Liver (tissue), 9 donors: ENCODE measurements around the gene DMTF1. TPM values are rescaled to one million over a fixed set of nuclear protein-coding genes. Genes with fewer than 3 reads are reported as not detected.
"Not testable (repeated sequence)": the region's sequence is repeated elsewhere in the genome, so short reads cannot be mapped to it uniquely, and the experiment has no call there.

Experiments used
- DNase-seq: peaks from one replicate; pipeline ENCODE4 v3.0.0-alpha.2; 2017; ENCODE audit warnings: low spot score
- H3K27ac ChIP-seq, 2 donors: one replicate each; pipeline ENCODE4 v1.7.0; 2013; ENCODE audit warnings: inconsistent platforms in 2 of 2, low read length in 2 of 2, control low read depth in 1 of 2, low read depth in 1 of 2, mild to moderate bottlenecking in 1 of 2
- H3K27me3 ChIP-seq, 4 donors: one replicate each; pipeline versions ENCODE4 v1.6.1 to v1.7.0; 2013; ENCODE audit warnings: low read length in 3 of 4, inconsistent platforms in 1 of 4, mild to moderate bottlenecking in 1 of 4, moderate library complexity in 1 of 4; ENCODE audit not compliant: control insufficient read depth in 4 of 4, insufficient read depth in 4 of 4
- H3K36me3 ChIP-seq, 4 donors: one replicate each; pipeline versions ENCODE4 v1.6.1 to v1.7.0; 2013; ENCODE audit warnings: low read length in 3 of 4, mild to moderate bottlenecking in 3 of 4, low read depth in 1 of 4, moderate library complexity in 1 of 4; ENCODE audit not compliant: control insufficient read depth in 4 of 4, insufficient read depth in 3 of 4
- H3K4me1 ChIP-seq, 4 donors: one replicate each; pipeline versions ENCODE4 v1.6.1 to v1.7.0; 2013; ENCODE audit warnings: low read length in 3 of 4, mild to moderate bottlenecking in 3 of 4, moderate library complexity in 1 of 4; ENCODE audit not compliant: control insufficient read depth in 4 of 4, insufficient read depth in 4 of 4
- H3K4me3 ChIP-seq, 3 donors: one replicate each; pipeline versions ENCODE4 v1.6.1 to v1.7.0; 2013; ENCODE audit warnings: low read length in 3 of 3, control low read depth in 1 of 3, low read depth in 1 of 3, mild to moderate bottlenecking in 1 of 3
- H3K9ac ChIP-seq, 2 donors: one replicate each; pipeline ENCODE4 v1.7.0; 2013; ENCODE audit warnings: low read length in 2 of 2, mild to moderate bottlenecking in 2 of 2, moderate library complexity in 2 of 2, control low read depth in 1 of 2, low read depth in 1 of 2
- H3K9me3 ChIP-seq, 4 donors: one replicate each; pipeline versions ENCODE4 v1.6.1 to v1.7.0; 2013; ENCODE audit warnings: low read length in 3 of 4; ENCODE audit not compliant: control insufficient read depth in 4 of 4
- EGR1 ChIP-seq, 2 donors: IDR thresholded peaks; 2 replicates each; pipeline ENCODE4 v1.6.1; 2016 to 2018; ENCODE audit warnings: antibody characterized with exemption in 2 of 2, low read depth in 2 of 2
- FOXA1 ChIP-seq: IDR thresholded peaks from 2 replicates; pipeline ENCODE4 v1.6.1; 2016; ENCODE audit warnings: antibody characterized with exemption
- FOXA2 ChIP-seq: IDR thresholded peaks from 2 replicates; pipeline ENCODE4 v1.6.1; 2016; ENCODE audit warnings: antibody characterized with exemption
- HNF4A ChIP-seq, 2 donors: conservative IDR thresholded peaks; 2 replicates each; pipeline ENCODE4 v1.6.1; 2016; ENCODE audit warnings: antibody characterized with exemption in 2 of 2, mild to moderate bottlenecking in 2 of 2
- JUND ChIP-seq, 2 donors: IDR thresholded peaks; 2 replicates each; pipeline ENCODE4 v1.6.1; 2016; ENCODE audit warnings: antibody characterized with exemption in 2 of 2
- NR2F2 ChIP-seq: IDR thresholded peaks from 2 replicates; pipeline ENCODE4 v1.6.1; 2016; ENCODE audit warnings: antibody characterized with exemption
- RAD21 ChIP-seq, 2 donors: IDR thresholded peaks; 2 replicates each; pipeline ENCODE4 v1.6.1; 2016; ENCODE audit warnings: antibody characterized with exemption in 2 of 2, mild to moderate bottlenecking in 2 of 2
- YY1 ChIP-seq: IDR thresholded peaks from 2 replicates; pipeline ENCODE4 v1.6.1; 2016; ENCODE audit warnings: antibody characterized with exemption, mild to moderate bottlenecking
- WGBS: extraction: QIAGEN DNeasy Blood & Tissue Kit; methylation state at CpG from one replicate; pipeline ENCODE4 v1.1.7; 2013; 5-methylcytosine and 5-hydroxymethylcytosine counted together
- polyA plus RNA-seq, 2 donors: library from polyadenylated mRNA; stranded (reverse) in 1 of 2; unstranded in 1 of 2; fragments of 200-250 nt in 1 of 2; fragments of >200 nt in 1 of 2; fragmentation: Nextera tagmentation in 1 of 2; extraction: Ambion mirVana in 1 of 2; gene quantifications; one replicate each; pipeline versions ENCODE4 v1.2.1 to v1.2.3, GENCODE V29; 2013 to 2015
- total RNA-seq, 2 donors: library from RNA; depleted of rRNA; stranded (reverse); fragments of >200 nt; gene quantifications; one replicate each; pipeline ENCODE4 v1.2.3, GENCODE V29; 2014
- TF ChIP-seq, protein P1 (sequence below): IDR thresholded peaks from 2 replicates; pipeline ENCODE4 v1.6.1; 2016; ENCODE audit warnings: antibody characterized with exemption
- TF ChIP-seq, protein P2 (sequence below): IDR thresholded peaks from 2 replicates; pipeline ENCODE4 v1.6.1; 2016; ENCODE audit warnings: antibody characterized with exemption
- TF ChIP-seq, protein P3 (sequence below): fragments of 150-350 bp; IDR thresholded peaks from 2 replicates; pipeline ENCODE4 v1.5.1; 2017; ENCODE audit warnings: improper control_type of control experiment, low read depth, low read length; ENCODE audit not compliant: missing input control
- donor health status: healthy.
- donor health status: healthy.
- donor health status: healthy.
- donor health status: healthy.
- donor health status: healthy.

DMTF1 gene
- total and polyA plus RNA-seq, 4 donors: 6.5 to 54.6 (median 26.0) TPM

DNA sequence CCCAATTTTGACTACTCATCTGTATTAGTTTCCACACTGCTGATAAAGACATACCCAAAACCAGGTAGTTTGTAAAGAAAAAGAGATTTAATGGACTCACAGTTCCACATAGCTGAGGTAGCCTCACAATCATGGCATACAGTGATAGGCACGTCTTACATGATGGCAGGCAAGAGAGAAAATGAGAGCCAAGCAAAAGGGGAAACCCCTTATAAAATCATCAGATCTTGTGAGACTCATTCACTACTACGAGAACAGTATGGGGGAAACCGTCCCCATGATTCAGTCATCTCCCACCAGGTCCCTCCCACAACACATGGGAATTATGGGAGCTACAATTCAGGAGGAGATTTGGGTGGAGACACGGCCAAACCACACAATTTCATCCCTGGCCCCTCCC lies 51.7 kb downstream of the DMTF1 start:
- 89% methylated on average over 4 of the region's 4 CpGs for WGBS
- not testable (repeated sequence) for H3K4me1 ChIP-seq, H3K9ac ChIP-seq, H3K36me3 ChIP-seq, H3K9me3 ChIP-seq, H3K27ac ChIP-seq, DNase-seq, H3K27me3 ChIP-seq, H3K4me3 ChIP-seq

DNA sequence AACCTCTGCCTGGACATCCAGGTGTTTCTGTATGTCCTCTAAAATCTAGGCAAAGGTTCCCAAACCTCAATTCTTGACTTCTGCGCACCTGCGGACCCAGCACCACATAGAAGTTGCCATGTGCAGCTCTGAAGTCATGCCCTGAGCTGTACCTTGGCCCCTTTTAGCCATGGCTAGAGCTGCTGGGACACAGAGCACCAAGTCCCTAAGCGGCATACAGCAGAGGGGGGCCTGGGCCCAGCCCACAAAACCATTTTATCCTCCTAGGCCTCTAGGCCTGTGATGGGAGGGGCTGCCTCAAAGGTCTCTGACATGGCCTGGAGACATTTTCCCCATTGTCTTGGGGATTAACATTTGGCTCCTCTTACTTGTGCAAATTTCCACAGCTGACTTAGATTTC lies 52.7 kb downstream of the DMTF1 start:
- H3K9ac ChIP-seq: no peak overlapping the region
- H3K9me3 ChIP-seq: peaks cover 4 to 10% (median 6%) of the 10 kb centered on the region in 4 donors
- H3K36me3 ChIP-seq: no peaks in the 10 kb centered on the region
- WGBS: 81% methylated on average over 3 of the region's 3 CpGs
- H3K4me1 ChIP-seq: no peaks in the 10 kb centered on the region
- no peak overlapping the region for H3K27ac ChIP-seq
- H3K27me3 ChIP-seq: no peaks in the 10 kb centered on the region
- DNase-seq: no peak
- TF ChIP-seq HNF4A (conservative IDR thresholded peaks at IDR 0.05): no peak
- no peak overlapping the region for H3K4me3 ChIP-seq

DNA sequence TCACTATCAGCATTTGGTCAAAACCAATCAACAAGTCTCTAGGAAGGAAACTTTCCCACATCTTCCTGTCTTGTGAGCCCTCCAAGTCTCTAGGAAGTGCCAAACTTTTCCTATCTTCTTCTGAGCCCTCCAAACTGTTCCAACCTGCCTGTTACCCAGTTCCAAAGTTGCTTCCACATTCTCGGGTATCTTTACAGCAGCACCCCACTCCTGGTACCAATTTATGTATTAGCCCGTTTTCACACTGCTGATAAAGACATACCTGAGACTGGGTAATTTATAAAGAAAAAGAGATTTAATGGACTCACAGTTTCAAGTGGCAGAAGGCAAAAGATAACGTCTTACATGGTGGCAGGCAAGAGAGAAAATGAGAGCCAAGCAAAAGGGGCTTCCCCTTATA lies 53.4 kb downstream of the DMTF1 start:
- not testable (repeated sequence) for H3K27ac ChIP-seq, H3K9me3 ChIP-seq, H3K4me1 ChIP-seq, H3K4me3 ChIP-seq, H3K36me3 ChIP-seq, DNase-seq, H3K9ac ChIP-seq, H3K27me3 ChIP-seq
- 96% methylated on average over 3 of the region's 3 CpGs for WGBS

DNA sequence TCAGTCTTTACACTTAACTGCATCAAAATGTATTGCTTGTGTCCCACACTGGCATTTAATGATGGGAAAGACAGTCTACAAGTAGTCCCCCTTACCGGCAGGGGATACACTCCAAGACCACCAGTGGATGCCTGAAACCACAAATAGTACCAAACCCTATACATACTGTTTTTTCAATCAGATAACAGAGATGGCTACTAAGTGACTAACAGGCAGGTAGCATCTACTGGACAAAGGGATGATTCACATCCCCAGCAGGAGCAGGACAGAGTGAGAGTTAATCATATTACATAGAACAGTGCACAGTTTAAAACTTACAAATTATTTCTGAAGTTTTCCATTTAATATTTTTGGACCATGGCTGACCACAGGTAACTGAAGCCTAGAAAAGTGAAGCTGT lies 54.1 kb downstream of the DMTF1 start:
- Histone ChIP-seq H3K36me3 (no peaks in the 10 kb centered on the region), H3K9ac (no peak overlapping the region), H3K9me3 (peaks cover 4 to 10% (median 6%) of the 10 kb centered on the region in 4 donors), H3K27ac (no peak overlapping the region), H3K4me1 (no peaks in the 10 kb centered on the region), H3K27me3 (no peaks in the 10 kb centered on the region), H3K4me3 (no peak overlapping the region)
- DNase-seq: no peak
- WGBS: 99% methylated on average over 1 of the region's 1 CpG
- TF ChIP-seq FOXA1 (no peak), FOXA2 (no peak)
- TF ChIP-seq, protein P1, sequence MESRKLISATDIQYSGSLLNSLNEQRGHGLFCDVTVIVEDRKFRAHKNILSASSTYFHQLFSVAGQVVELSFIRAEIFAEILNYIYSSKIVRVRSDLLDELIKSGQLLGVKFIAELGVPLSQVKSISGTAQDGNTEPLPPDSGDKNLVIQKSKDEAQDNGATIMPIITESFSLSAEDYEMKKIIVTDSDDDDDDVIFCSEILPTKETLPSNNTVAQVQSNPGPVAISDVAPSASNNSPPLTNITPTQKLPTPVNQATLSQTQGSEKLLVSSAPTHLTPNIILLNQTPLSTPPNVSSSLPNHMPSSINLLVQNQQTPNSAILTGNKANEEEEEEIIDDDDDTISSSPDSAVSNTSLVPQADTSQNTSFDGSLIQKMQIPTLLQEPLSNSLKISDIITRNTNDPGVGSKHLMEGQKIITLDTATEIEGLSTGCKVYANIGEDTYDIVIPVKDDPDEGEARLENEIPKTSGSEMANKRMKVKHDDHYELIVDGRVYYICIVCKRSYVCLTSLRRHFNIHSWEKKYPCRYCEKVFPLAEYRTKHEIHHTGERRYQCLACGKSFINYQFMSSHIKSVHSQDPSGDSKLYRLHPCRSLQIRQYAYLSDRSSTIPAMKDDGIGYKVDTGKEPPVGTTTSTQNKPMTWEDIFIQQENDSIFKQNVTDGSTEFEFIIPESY: no peak
- TF ChIP-seq, protein P2, sequence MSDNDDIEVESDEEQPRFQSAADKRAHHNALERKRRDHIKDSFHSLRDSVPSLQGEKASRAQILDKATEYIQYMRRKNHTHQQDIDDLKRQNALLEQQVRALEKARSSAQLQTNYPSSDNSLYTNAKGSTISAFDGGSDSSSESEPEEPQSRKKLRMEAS: no peak

DNA sequence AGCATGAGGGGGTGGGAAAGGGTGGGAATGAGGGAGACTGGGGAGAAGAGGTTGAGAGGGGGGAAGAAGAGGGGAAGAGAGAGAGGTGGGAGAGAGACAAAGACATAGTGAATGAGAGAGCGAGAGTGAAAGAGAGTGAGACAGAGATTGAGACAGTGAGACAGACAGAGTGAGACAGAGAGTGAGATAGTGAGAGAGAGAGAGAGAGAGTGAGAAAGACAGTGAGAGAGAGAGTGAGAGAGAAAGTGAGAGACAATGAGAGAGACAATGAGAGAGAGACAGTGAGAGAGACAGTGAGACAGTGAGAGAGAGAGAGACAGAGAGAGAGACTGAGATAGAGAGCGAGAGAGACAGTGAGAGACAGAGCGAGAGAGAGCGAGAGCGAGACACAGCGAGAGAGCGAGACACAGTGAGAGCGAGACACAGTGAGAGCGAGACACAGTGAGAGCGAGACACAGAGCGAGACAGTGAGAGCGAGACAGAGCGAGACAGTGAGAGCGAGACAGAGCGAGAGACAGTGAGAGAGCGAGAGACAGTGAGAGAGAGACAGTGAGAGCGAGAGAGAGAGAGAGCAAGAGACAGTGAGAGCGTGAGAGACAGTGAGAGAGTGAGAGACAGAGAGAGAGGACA lies 57.2 kb downstream of the DMTF1 start:
- H3K9me3 ChIP-seq: peaks cover 4 to 9% (median 6%) of the 10 kb centered on the region in 4 donors
- TF ChIP-seq HNF4A (conservative IDR thresholded peaks at IDR 0.05) (no peak), EGR1 (IDR thresholded peaks at IDR 0.05; ENCODE audit: low read depth in 2 of 2) (no peak), RAD21 (IDR thresholded peaks at IDR 0.05) (no peak), YY1 (no peak), JUND (IDR thresholded peaks at IDR 0.05) (no peak), FOXA2 (no peak), FOXA1 (no peak), NR2F2 (no peak)
- TF ChIP-seq, protein P3, sequence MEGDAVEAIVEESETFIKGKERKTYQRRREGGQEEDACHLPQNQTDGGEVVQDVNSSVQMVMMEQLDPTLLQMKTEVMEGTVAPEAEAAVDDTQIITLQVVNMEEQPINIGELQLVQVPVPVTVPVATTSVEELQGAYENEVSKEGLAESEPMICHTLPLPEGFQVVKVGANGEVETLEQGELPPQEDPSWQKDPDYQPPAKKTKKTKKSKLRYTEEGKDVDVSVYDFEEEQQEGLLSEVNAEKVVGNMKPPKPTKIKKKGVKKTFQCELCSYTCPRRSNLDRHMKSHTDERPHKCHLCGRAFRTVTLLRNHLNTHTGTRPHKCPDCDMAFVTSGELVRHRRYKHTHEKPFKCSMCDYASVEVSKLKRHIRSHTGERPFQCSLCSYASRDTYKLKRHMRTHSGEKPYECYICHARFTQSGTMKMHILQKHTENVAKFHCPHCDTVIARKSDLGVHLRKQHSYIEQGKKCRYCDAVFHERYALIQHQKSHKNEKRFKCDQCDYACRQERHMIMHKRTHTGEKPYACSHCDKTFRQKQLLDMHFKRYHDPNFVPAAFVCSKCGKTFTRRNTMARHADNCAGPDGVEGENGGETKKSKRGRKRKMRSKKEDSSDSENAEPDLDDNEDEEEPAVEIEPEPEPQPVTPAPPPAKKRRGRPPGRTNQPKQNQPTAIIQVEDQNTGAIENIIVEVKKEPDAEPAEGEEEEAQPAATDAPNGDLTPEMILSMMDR: no peak

More for the DNA sequence above, 57.2 kb downstream of the DMTF1 start:
- H3K4me1 ChIP-seq: peaks cover 0 to 1% (median 0%) of the 10 kb centered on the region in 4 donors
- no peak overlapping the region for H3K9ac ChIP-seq
- no peak for DNase-seq
- H3K27me3 ChIP-seq: no peaks in the 10 kb centered on the region
- no peaks in the 10 kb centered on the region for H3K36me3 ChIP-seq
- WGBS: 91% methylated on average over 18 of the region's 18 CpGs
- no peak overlapping the region for H3K27ac ChIP-seq
- H3K4me3 ChIP-seq: no peak overlapping the region
